GM12878 (cell line): ENCODE results near the gene ARID4B. TPM values are rescaled to one million over a fixed set of nuclear protein-coding genes. Genes with fewer than 3 reads are reported as not detected.
A peak's percentile ranks its signal among the peaks of the same experiment; 100 is the strongest.

Source experiments
- ATAC-seq: fragments of 200-7000 bp; cut with Tn5 transposase; 3 replicates; pipeline ENCODE4 v1.9.1; 2020; ENCODE audit warnings: mild to moderate bottlenecking, moderate library complexity
- BruUV-seq: library from RNA; stranded (reverse); fragments of 400-500 nt; replicated peaks from 2 replicates; lab custom pipeline; 2021; lab: Mats Ljungman, UMichigan
- CTCF ChIA-PET: fragments of 300-600 bp; sonication (Branson Sonifier 250); formaldehyde crosslinking; extraction: SDS; loops from one replicate; lab custom pipeline; 2021; ENCODE audit warnings: inconsistent platforms; lab: Yijun Ruan, JAX
- POLR2A ChIA-PET: fragments of 350-600 bp; formaldehyde crosslinking; extraction: SDS; loops from one replicate; lab custom pipeline; 2021; ENCODE audit warnings: inconsistent platforms; lab: Charles Lee
- RAD21 ChIA-PET: fragments of 300-600 bp; sonication (Branson Sonifier 250); formaldehyde crosslinking; loops from one replicate; lab custom pipeline; 2023; ENCODE audit warnings: antibody characterized with exemption; ENCODE audit not compliant: unreplicated experiment; lab: Charles Lee
- SMC1A ChIA-PET: fragments of 300-600 bp; sonication (Branson Sonifier 250); formaldehyde crosslinking; loops from one replicate; lab custom pipeline; 2023; ENCODE audit not compliant: unreplicated experiment, uncharacterized antibody; lab: Charles Lee
- DNase-seq: peaks from one replicate; pipeline ENCODE4 v3.0.0-alpha.2; 2011; ENCODE audit warnings: low read depth, low spot score
- FAIRE-seq: peaks from 3 replicates; lab custom pipeline; 2011; peaks lifted over from hg19 to GRCh38; lab: Jason Lieb, UNC
- H2AFZ ChIP-seq: 2 replicates; pipeline ENCODE4 v1.6.0; 2011; ENCODE audit warnings: low read depth, low read length, control low read depth; ENCODE audit not compliant: control insufficient read depth
- H3K27ac ChIP-seq: 2 replicates; pipeline ENCODE4 v1.5.1; 2011; ENCODE audit warnings: control low read depth; ENCODE audit not compliant: control insufficient read depth, insufficient read depth
- H3K27me3 ChIP-seq, 2 experiments: replicated peaks in 1 of 2; 2 replicates each; pipeline versions ENCODE4 v1.6.0 to v1.6.1; 2011; ENCODE audit warnings: low read length in 1 of 2; ENCODE audit not compliant: control insufficient read depth in 2 of 2, insufficient read depth in 2 of 2
- H3K36me3 ChIP-seq, 2 experiments: 2 replicates each; pipeline ENCODE4 v1.5.1; 2011; ENCODE audit warnings: low read length in 1 of 2; ENCODE audit not compliant: control insufficient read depth in 2 of 2, insufficient read depth in 2 of 2
- H3K4me1 ChIP-seq: 2 replicates; pipeline ENCODE4 v1.6.1; 2011; ENCODE audit warnings: mild to moderate bottlenecking, low read length, moderate library complexity, mixed read lengths; ENCODE audit not compliant: control insufficient read depth, insufficient read depth
- H3K4me2 ChIP-seq: 2 replicates; pipeline ENCODE4 v1.6.0; 2011; ENCODE audit warnings: control low read depth; ENCODE audit not compliant: control insufficient read depth, insufficient read depth
- H3K4me3 ChIP-seq: fragments of 200-600 bp; sonication (generic); 2 replicates; pipeline ENCODE4 v1.5.1; 2016
- H3K79me2 ChIP-seq: 2 replicates; pipeline ENCODE4 v1.6.0; 2011; ENCODE audit warnings: low read length; ENCODE audit not compliant: control insufficient read depth, insufficient read depth
- H3K9ac ChIP-seq: 2 replicates; pipeline ENCODE4 v1.8.0; 2011; ENCODE audit warnings: low read length, control low read depth, mixed read lengths; ENCODE audit not compliant: control insufficient read depth, insufficient read depth
- H3K9me3 ChIP-seq: replicated peaks from 3 replicates; pipeline ENCODE4 v1.5.1; 2011; ENCODE audit warnings: mild to moderate bottlenecking, low read length; ENCODE audit not compliant: control insufficient read depth, insufficient read depth
- H4K20me1 ChIP-seq: 2 replicates; pipeline ENCODE4 v1.6.0; 2011; ENCODE audit not compliant: control insufficient read depth, insufficient read depth
- FOXK2 ChIP-seq: fragments of 450-650 bp; IDR thresholded peaks from 2 replicates; pipeline ENCODE4 v1.6.1; 2017; ENCODE audit warnings: mild to moderate bottlenecking, moderate library complexity
- GABPA ChIP-seq: IDR thresholded peaks from 2 replicates; pipeline ENCODE4 v1.6.1; 2014; ENCODE audit warnings: antibody characterized with exemption, low read depth, mild to moderate bottlenecking, inconsistent platforms
- RAD51 ChIP-seq: fragments of 450-650 bp; IDR thresholded peaks from 2 replicates; pipeline ENCODE4 v1.6.1; 2016; ENCODE audit warnings: moderate library complexity, mild to moderate bottlenecking, inconsistent platforms
- REST ChIP-seq: IDR thresholded peaks from 2 replicates; pipeline ENCODE4 v1.6.1; 2012; ENCODE audit warnings: mild to moderate bottlenecking, low read depth, low read length
- ZNF384 ChIP-seq: IDR thresholded peaks from 2 replicates; pipeline ENCODE4 v1.6.1; 2012; ENCODE audit warnings: low read depth, mild to moderate bottlenecking, low read length, improper control_type of control experiment, borderline replicate concordance
- WGBS: methylation state at CpG from one replicate; pipeline ENCODE4 v1.1.6; 2016; ENCODE audit warnings: low lambda C conversion rate; ENCODE audit not compliant: insufficient replicate concordance, insufficient coverage; ENCODE audit errors: missing lambda C conversion rate; 5-methylcytosine and 5-hydroxymethylcytosine counted together
- in situ Hi-C: fragments of 300-500 bp; cut with MboI; formaldehyde crosslinking; loops from 9 replicates; pipeline ENCODE4 v1.14.3; 2018; ENCODE audit warnings: mixed read lengths
- intact Hi-C: fragments of 100-400 bp; cut with micrococcal nuclease; formaldehyde crosslinking; loops from one replicate; pipeline ENCODE4 v1.14.2; 2022; ENCODE audit not compliant: unreplicated experiment
- polyA plus RNA-seq, 11 experiments: library from polyadenylated mRNA; depleted of rRNA in 4 of 11; unstranded in 6 of 11; stranded (reverse) in 5 of 11; fragments of >200 nt; fragmentation: Nextera tagmentation in 4 of 11; fragmentation: Illumina TruSeq in 1 of 11; extraction: Ambion mirVana in 4 of 11; extraction: Trizol in 1 of 11; gene quantifications; 1 replicate in 1 of 11; 2 replicates in 10 of 11; pipeline versions ENCODE4 v1.2.1 to v1.2.3, GENCODE V29; 2011 to 2016; ENCODE audit warnings: inconsistent platforms in 2 of 11, missing spikeins in 2 of 11, low read depth in 1 of 11
- total RNA-seq, 4 experiments: library from RNA; depleted of rRNA in 3 of 4; stranded (reverse); fragments of >200 nt in 3 of 4; fragmentation: Illumina TruSeq in 1 of 4; extraction: Trizol in 1 of 4; gene quantifications; 2 replicates each; pipeline versions ENCODE4 v1.2.1 to v1.2.3, GENCODE V29; 2013 to 2021

ARID4B gene
- total and polyA plus RNA-seq, 10 of the 15 experiments (the other 5 are each of a cell fraction or from before 2014, with no cell fraction given), result 13.6 to 39.1 (median 28.0) TPM

- POLR2A ChIA-PET, result interaction anchor here (1.0 to 3.5 kb wide), 7 partner anchors 7 to 67 kb away, joined by 3 to 16 read pairs (median 5); no protein-coding TSS in a partner anchor
- Histone ChIP-seq H4K20me1 (peaks cover 7% of the 10 kb centered on the region), H3K36me3 (peaks cover 1 to 7% of the 10 kb centered on the region in 2 experiments; a peak in 2 of 4 replicates)
Measured at GRCh38 chr1:235325139-235325538, 2.8 kb downstream of the ARID4B start.

More at GRCh38 chr1:235325139-235325538, 2.8 kb downstream of the ARID4B start:
- H3K27ac ChIP-seq, result peak overlapping the region; percentile 2; the same call in 1 of the 2 replicates
- in situ Hi-C loops, result no loop called here
- ATAC-seq (no peak), FAIRE-seq (no peak), DNase-seq (no peak)
- H3K79me2 ChIP-seq, result peaks cover 82% of the 10 kb centered on the region
- H3K4me3 ChIP-seq, result peak overlapping the region; percentile 84
- no TSS peak for BruUV-seq
- ChIA-PET SMC1A (interaction anchor here (0.8 to 4.3 kb wide), 13 partner anchors 11 to 98 kb away, joined by 3 to 21 read pairs (median 5); no protein-coding TSS in a partner anchor), RAD21 (interaction anchor here (0.7 to 2.9 kb wide), 6 partner anchors 11 to 517 kb away, joined by 3 to 15 read pairs (median 3); no protein-coding TSS in a partner anchor), CTCF (interaction anchor here (0.7 to 2.8 kb wide), 5 partner anchors 12 to 92 kb away, joined by 3 to 16 read pairs (median 5); no protein-coding TSS in a partner anchor)
- peak overlapping the region; percentile 86 for H3K4me2 ChIP-seq
- peak overlapping the region; percentile 96 for H3K9ac ChIP-seq
- H3K4me1 ChIP-seq, result no peaks in the 10 kb centered on the region
- H2AFZ ChIP-seq, result no peak overlapping the region
- 3% methylated on average over 3 of the region's 3 CpGs for WGBS
- H3K9me3 ChIP-seq, result no peaks in the 10 kb centered on the region; the same call in 2 of the 3 replicates
- peak; percentile 77; the same call in 1 of the 2 replicates for TF ChIP-seq ZNF384
- TF ChIP-seq GABPA, result 0 out of 2 replicates have a peak, but pooled peaks have one; percentile 11
- TF ChIP-seq FOXK2, result no peak
- no peak for TF ChIP-seq RAD51
- TF ChIP-seq REST, result no peak
- intact Hi-C loops, result loop anchor here (5.0 kb wide), 2 partner anchors 177 to 198 kb away; partner anchors contain the start of genes B3GALNT2 and TOMM20
- H3K27me3 ChIP-seq, result no peaks in the 10 kb centered on the region
